Measurements from ENCODE around the gene C10orf88. TPM values are rescaled to one million over a fixed set of nuclear protein-coding genes. Genes with fewer than 3 reads are reported as not detected.

Gene C10orf88
- total and polyA plus RNA-seq, 7 donors, result 3.0 to 10.2 (median 3.6) TPM

DNA sequence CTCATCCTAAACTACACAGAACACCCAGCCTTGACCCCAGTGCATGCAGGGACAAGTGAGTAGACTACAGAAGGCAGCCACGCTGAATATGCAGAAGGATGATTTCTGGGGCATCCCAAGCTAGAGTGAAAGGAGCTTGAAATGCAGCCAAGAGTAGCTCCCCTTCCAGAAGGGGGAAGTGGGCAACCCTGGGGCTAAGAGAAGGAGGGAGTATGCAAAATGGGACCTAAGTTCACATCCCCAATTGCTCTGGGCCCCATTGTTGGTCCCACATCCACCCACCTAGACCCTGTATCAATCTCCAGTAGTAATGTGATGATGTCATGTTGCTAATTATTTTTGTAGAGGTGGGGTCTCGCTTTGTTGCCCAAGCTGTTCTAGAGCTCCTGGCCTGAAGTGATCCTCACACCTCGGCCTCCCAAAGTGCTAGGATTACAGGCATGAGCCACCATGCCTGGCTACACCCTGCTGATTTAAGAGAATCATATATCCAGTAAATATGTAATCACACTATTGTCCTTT lies 20.6 kb upstream of the C10orf88 start:
- Histone ChIP-seq H3K36me3 (no peaks in the 10 kb centered on the region), H3K4me1 (peaks cover 0 to 3% (median 3%) of the 10 kb centered on the region in 4 donors), H3K27me3 (no peaks in the 10 kb centered on the region), H3K27ac (no peak overlapping the region), H3K4me3 (no peak overlapping the region), H3K9me3 (no peaks in the 10 kb centered on the region)
- TF ChIP-seq POLR2A (IDR thresholded peaks at IDR 0.05) (no peak), EP300 (IDR thresholded peaks at IDR 0.05) (no peak), POLR2AphosphoS5 (IDR thresholded peaks at IDR 0.05) (no peak)
- TF ChIP-seq, protein P1, sequence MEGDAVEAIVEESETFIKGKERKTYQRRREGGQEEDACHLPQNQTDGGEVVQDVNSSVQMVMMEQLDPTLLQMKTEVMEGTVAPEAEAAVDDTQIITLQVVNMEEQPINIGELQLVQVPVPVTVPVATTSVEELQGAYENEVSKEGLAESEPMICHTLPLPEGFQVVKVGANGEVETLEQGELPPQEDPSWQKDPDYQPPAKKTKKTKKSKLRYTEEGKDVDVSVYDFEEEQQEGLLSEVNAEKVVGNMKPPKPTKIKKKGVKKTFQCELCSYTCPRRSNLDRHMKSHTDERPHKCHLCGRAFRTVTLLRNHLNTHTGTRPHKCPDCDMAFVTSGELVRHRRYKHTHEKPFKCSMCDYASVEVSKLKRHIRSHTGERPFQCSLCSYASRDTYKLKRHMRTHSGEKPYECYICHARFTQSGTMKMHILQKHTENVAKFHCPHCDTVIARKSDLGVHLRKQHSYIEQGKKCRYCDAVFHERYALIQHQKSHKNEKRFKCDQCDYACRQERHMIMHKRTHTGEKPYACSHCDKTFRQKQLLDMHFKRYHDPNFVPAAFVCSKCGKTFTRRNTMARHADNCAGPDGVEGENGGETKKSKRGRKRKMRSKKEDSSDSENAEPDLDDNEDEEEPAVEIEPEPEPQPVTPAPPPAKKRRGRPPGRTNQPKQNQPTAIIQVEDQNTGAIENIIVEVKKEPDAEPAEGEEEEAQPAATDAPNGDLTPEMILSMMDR (IDR thresholded peaks at IDR 0.05), result no peak
- intact Hi-C loops (cut with DNase I), result no loop called here
- DNase-seq, result no peak
- 83 to 89% methylated on average over 3 of the region's 3 CpGs for WGBS, 2 donors

DNA sequence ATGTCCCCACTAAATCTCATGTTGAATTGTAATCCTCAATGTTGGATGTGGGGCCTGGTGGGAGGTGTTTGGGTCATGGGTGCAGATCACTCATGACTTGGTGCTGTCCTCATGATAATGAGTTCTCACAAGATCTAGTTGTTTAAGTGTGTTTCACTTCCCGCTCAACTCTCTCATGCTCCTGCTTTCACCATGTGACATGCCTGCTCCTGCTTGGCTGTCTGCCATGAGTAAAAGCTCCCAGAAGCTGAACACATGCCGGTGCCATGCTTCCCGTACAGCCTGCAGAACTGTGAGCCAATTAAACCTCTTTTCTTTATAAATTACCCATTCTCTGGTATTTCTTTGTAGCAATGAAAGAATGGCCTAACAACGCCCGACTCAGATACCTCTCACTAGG lies 20.0 kb upstream of the C10orf88 start:
- no peak overlapping the region for H3K27ac ChIP-seq
- no peak for DNase-seq
- 73 to 78% methylated on average over 5 of the region's 5 CpGs for WGBS, 2 donors
- TF ChIP-seq EP300 (IDR thresholded peaks at IDR 0.05) (no peak), POLR2AphosphoS5 (IDR thresholded peaks at IDR 0.05) (no peak)
- TF ChIP-seq, protein P1 (IDR thresholded peaks at IDR 0.05), result no peak
- H3K4me3 ChIP-seq, result no peak overlapping the region
- no peaks in the 10 kb centered on the region for H3K4me1 ChIP-seq
- intact Hi-C loops (cut with DNase I), result no loop called here
- no peaks in the 10 kb centered on the region for H3K27me3 ChIP-seq
- no peaks in the 10 kb centered on the region for H3K9me3 ChIP-seq
- H3K36me3 ChIP-seq, result no peaks in the 10 kb centered on the region

DNA sequence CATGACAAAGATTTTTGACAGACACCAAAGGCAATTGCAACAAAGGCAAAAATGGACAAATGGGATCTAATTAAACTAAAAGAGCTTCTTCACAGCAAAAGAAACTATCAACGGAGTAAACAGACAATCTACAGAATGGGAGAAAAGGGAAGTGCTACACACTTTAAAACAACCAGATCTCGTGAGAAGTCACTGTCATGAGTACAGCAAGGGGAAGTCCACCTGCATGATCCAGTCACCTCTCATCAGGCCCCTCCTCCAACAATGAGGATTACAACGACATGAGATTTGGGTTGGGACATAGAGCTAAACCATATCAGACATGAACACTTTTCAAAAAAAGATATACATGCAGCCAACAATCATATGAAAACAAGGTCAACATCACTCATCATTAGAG lies 14.7 kb upstream of the C10orf88 start:
- Histone ChIP-seq H3K27me3 (no peaks in the 10 kb centered on the region), H3K4me1 (no peaks in the 10 kb centered on the region), H3K9me3 (peaks cover 0 to 17% (median under 1%) of the 10 kb centered on the region in 4 donors), H3K36me3 (no peaks in the 10 kb centered on the region), H3K4me3 (no peak overlapping the region), H3K27ac (no peak overlapping the region)
- WGBS, 2 donors, result 72 to 77% methylated on average over 3 of the region's 3 CpGs
- intact Hi-C loops (cut with DNase I), result no loop called here
- TF ChIP-seq POLR2A (IDR thresholded peaks at IDR 0.05), result no peak
- TF ChIP-seq EP300 (IDR thresholded peaks at IDR 0.05), result no peak
- TF ChIP-seq, protein P1 (IDR thresholded peaks at IDR 0.05), result no peak
- TF ChIP-seq POLR2AphosphoS5 (IDR thresholded peaks at IDR 0.05), result no peak
- DNase-seq, result no peak

DNA sequence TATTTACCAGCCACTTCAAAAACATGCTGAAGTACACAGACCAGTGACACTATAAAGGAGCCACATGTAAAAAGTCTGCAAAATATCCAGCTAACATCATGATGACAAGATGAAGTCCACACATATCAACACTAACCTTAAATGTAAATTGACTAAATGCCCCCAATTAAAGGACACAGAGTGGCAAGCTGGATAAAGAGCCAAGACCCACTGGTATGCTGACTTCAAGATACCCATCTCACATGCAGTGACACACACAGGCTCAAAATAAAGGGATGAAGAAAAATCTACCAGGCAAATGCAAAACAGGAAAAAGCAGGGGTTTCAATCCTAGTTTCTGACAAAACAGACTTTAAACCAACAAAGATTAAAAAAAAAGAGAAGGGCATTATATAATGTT lies 12.9 kb upstream of the C10orf88 start:
- peaks cover 0 to 17% (median under 1%) of the 10 kb centered on the region in 4 donors for H3K9me3 ChIP-seq
- H3K27ac ChIP-seq, result no peak overlapping the region
- H3K4me3 ChIP-seq, result no peak overlapping the region
- H3K4me1 ChIP-seq, result no peaks in the 10 kb centered on the region
- no peaks in the 10 kb centered on the region for H3K36me3 ChIP-seq
- intact Hi-C loops (cut with DNase I), result no loop called here
- TF ChIP-seq POLR2AphosphoS5 (IDR thresholded peaks at IDR 0.05), result no peak
- no peak for TF ChIP-seq EP300 (IDR thresholded peaks at IDR 0.05)
- TF ChIP-seq POLR2A (IDR thresholded peaks at IDR 0.05), result no peak
- TF ChIP-seq, protein P1 (IDR thresholded peaks at IDR 0.05), result no peak
- no peak for DNase-seq
- H3K27me3 ChIP-seq, result no peaks in the 10 kb centered on the region

DNA sequence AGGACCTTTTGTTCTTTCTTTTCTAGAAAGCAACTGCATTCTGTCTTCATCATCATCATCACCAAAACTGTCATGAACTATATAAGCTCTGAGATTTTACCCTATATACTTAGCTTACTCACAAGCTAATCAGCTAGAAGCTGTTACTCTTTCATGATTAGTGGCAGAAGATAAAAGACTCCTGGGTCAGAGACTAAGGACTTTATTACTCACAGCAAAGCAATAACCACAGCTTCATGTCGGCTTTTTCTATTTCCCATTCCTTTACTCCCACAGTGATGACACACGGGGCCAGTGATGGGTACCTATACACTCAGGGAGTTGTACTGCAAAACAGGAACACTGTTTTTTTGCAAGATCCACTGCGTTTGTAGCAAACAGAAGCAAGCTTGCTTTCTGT lies 8.4 kb upstream of the C10orf88 start:
- TF ChIP-seq, protein P1 (IDR thresholded peaks at IDR 0.05), result no peak
- no peak for TF ChIP-seq POLR2AphosphoS5 (IDR thresholded peaks at IDR 0.05)
- no peak for TF ChIP-seq POLR2A (IDR thresholded peaks at IDR 0.05)
- TF ChIP-seq EP300 (IDR thresholded peaks at IDR 0.05), result no peak
- Histone ChIP-seq H3K4me1 (no peaks in the 10 kb centered on the region), H3K4me3 (no peak overlapping the region), H3K27me3 (no peaks in the 10 kb centered on the region), H3K36me3 (no peaks in the 10 kb centered on the region), H3K9me3 (peaks cover 0 to 12% (median under 1%) of the 10 kb centered on the region in 4 donors), H3K27ac (no peak overlapping the region)
- no peak for DNase-seq
- intact Hi-C loops (cut with DNase I), result no loop called here
- WGBS, 2 donors, result 62 to 63% methylated on average over 3 of the region's 3 CpGs
